Thoracic aorta (tissue), 2 donors: Measurements from ENCODE around the gene EXD2. TPM values are rescaled to one million over a fixed set of nuclear protein-coding genes. Genes with fewer than 3 reads are reported as not detected.

Source experiments
- ATAC-seq: fragments of 150-250 bp; one replicate; pipeline ENCODE4 v1.8.0; 2017; ENCODE audit warnings: low read depth; ENCODE audit not compliant: insufficient number of reproducible peaks, low FRiP score
- DNase-seq: peaks from one replicate; pipeline ENCODE4 v3.0.0-alpha.2; 2020; ENCODE audit warnings: low spot score
- H3K27ac ChIP-seq, 2 donors: fragments of 200-600 bp; sonication (generic); 1 replicate in 1 of 2; 2 replicates in 1 of 2; pipeline ENCODE4 v1.5.1; 2016; ENCODE audit warnings: mild to moderate bottlenecking in 2 of 2, moderate library complexity in 2 of 2
- H3K27me3 ChIP-seq: fragments of 200-600 bp; sonication (generic); replicated peaks from 2 replicates; pipeline ENCODE4 v1.6.0; 2016; ENCODE audit warnings: mild to moderate bottlenecking; ENCODE audit not compliant: insufficient read depth
- H3K36me3 ChIP-seq: fragments of 200-600 bp; sonication (generic); one replicate; pipeline ENCODE4 v1.5.1; 2016
- H3K4me1 ChIP-seq, 2 donors: fragments of 200-600 bp; sonication (generic); 1 replicate in 1 of 2; 2 replicates in 1 of 2; pipeline versions ENCODE4 v1.5.1 to v1.6.0; 2016; ENCODE audit warnings: low read depth in 2 of 2, mild to moderate bottlenecking in 1 of 2; ENCODE audit not compliant: control insufficient read depth in 1 of 2
- H3K4me3 ChIP-seq: fragments of 200-600 bp; sonication (generic); 2 replicates; pipeline ENCODE4 v1.5.1; 2016; ENCODE audit warnings: mild to moderate bottlenecking
- H3K9me3 ChIP-seq: fragments of 200-600 bp; sonication (generic); 2 replicates; pipeline ENCODE4 v1.5.1; 2016
- CTCF ChIP-seq: fragments of 200-600 bp; sonication (generic); IDR thresholded peaks from one replicate; pipeline ENCODE4 v1.5.1; 2019; ENCODE audit warnings: antibody characterized with exemption
- total RNA-seq, 2 donors: library from RNA; depleted of rRNA; stranded (reverse); fragments of >200 nt; gene quantifications; one replicate each; pipeline versions ENCODE4 v1.1.0 to v1.2.3, GENCODE V29; 2016

Gene EXD2
- total RNA-seq, 2 donors from 2014 or later, result 10.4 to 10.9 TPM

- Histone ChIP-seq H3K27ac (no peak overlapping the region), H3K9me3 (no peaks in the 10 kb centered on the region), H3K4me1 (no peaks in the 10 kb centered on the region), H3K4me3 (no peak overlapping the region), H3K36me3 (peaks cover 39% of the 10 kb centered on the region), H3K27me3 (no peaks in the 10 kb centered on the region)
- ATAC-seq, result no peak
- DNase-seq, result no peak
- no peak for TF ChIP-seq CTCF
Measured at GRCh38 chr14:69234106-69234505, 42.8 kb downstream of the EXD2 start.

DNA sequence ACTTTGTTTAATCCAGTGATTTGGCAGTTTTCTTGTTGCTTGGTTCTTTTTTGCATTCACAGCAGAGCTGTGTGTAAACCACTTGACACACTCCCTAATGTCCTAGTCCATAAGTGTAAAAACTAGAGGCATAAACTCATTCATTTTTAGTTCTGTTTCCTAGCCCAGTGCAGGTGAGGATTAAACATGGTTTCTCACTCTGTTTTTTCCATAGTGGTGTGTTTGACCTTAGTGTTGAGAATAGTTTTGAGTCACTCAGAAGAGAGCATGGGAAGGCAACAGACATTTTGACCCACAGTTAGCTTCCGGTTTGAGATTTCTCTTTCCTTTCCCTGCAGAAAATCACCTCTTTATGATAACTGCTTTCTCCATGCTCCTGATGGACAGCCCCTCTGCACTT is 44.4 kb downstream of the EXD2 start:
- no peak for DNase-seq
- Histone ChIP-seq H3K4me1 (no peaks in the 10 kb centered on the region), H3K36me3 (peaks cover 40% of the 10 kb centered on the region), H3K9me3 (no peaks in the 10 kb centered on the region), H3K27me3 (no peaks in the 10 kb centered on the region), H3K27ac (no peak overlapping the region), H3K4me3 (no peak overlapping the region)
- no peak for TF ChIP-seq CTCF
- no peak for ATAC-seq

- no peak for ATAC-seq
- H3K36me3 ChIP-seq, result peaks cover 48% of the 10 kb centered on the region
Measured at GRCh38 chr14:69237142-69237541, 45.8 kb downstream of the EXD2 start.

DNA sequence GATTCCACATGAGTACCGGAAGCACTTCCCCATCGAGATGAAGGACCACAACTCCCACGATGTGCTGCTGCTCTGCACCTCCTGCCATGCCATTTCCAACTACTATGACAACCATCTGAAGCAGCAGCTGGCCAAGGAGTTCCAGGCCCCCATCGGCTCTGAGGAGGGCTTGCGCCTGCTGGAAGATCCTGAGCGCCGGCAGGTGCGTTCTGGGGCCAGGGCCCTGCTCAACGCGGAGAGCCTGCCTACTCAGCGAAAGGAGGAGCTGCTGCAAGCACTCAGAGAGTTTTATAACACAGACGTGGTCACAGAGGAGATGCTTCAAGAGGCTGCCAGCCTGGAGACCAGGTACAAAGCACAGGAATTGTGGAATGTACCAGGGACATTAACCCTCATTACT is 46.3 kb downstream of the EXD2 start:
- H3K27me3 ChIP-seq, result no peaks in the 10 kb centered on the region
- H3K27ac ChIP-seq, result no peak overlapping the region
- H3K9me3 ChIP-seq, result no peaks in the 10 kb centered on the region
- DNase-seq, result no peak
- TF ChIP-seq CTCF, result no peak
- peaks cover 48% of the 10 kb centered on the region for H3K36me3 ChIP-seq
- no peak for ATAC-seq
- no peak overlapping the region for H3K4me3 ChIP-seq
- no peaks in the 10 kb centered on the region for H3K4me1 ChIP-seq

More at GRCh38 chr14:69237142-69237541, 45.8 kb downstream of the EXD2 start:
- TF ChIP-seq CTCF, result no peak
- Histone ChIP-seq H3K27me3 (no peaks in the 10 kb centered on the region), H3K27ac (no peak overlapping the region), H3K4me3 (no peak overlapping the region), H3K4me1 (no peaks in the 10 kb centered on the region), H3K9me3 (no peaks in the 10 kb centered on the region)
- DNase-seq, result no peak

DNA sequence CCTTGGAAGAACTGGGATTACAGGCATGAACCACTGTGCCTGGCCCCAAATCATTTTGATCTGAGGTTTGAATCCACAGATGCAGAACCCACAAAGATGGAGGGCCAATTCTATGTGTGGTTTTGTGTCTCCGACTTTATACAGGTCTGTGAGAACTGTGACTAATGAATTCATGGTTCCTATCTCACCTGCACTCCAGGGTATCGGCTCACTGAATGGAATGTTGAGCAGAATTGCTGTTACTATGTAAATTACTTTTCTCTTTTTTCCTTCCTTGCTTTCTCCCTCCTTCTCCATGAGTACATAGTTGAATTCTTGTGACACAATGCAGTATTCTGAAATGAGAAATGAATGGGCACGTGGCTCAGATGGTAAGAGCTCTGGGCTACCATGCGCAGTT is 47.6 kb downstream of the EXD2 start:
- Histone ChIP-seq H3K36me3 (peaks cover 48% of the 10 kb centered on the region), H3K27ac (no peak overlapping the region)

More for the DNA sequence above, 47.6 kb downstream of the EXD2 start:
- Histone ChIP-seq H3K4me3 (no peak overlapping the region), H3K27me3 (no peaks in the 10 kb centered on the region), H3K4me1 (peaks cover 4 to 5% of the 10 kb centered on the region in 2 donors), H3K9me3 (no peaks in the 10 kb centered on the region)
- DNase-seq (no peak), ATAC-seq (no peak)
- TF ChIP-seq CTCF, result no peak
